NCI-H2081 (cell line): Measurements from ENCODE around the gene PUDP.
"Not testable (repeated sequence)": the region's sequence is repeated elsewhere in the genome, so short reads cannot be mapped to it uniquely, and the experiment has no call there.

Experiments used
- DNase-seq, 2 experiments: peaks; one replicate each; lab custom pipeline; 2025; lab: John Stamatoyannopoulos, UW

PUDP gene

GRCh38 chrX:7028246-7028645 is 119.7 kb downstream of the PUDP start:
- no peak for DNase-seq

GRCh38 chrX:7027071-7027470 is 120.9 kb downstream of the PUDP start:
- peak; percentile 18 to 63 for DNase-seq

GRCh38 chrX:7026365-7026764 is 121.6 kb downstream of the PUDP start:
- DNase-seq = not testable (repeated sequence)

GRCh38 chrX:7025471-7025870 is 122.5 kb downstream of the PUDP start:
- no peak for DNase-seq

- DNase-seq = no peak
Measured at GRCh38 chrX:7024850-7025249, 123.1 kb downstream of the PUDP start.

- not testable (repeated sequence) for DNase-seq
Measured at GRCh38 chrX:7022996-7023395, 125.0 kb downstream of the PUDP start.

GRCh38 chrX:7021991-7022390 is 126.0 kb downstream of the PUDP start:
- DNase-seq = no peak

- DNase-seq = no peak
Measured at GRCh38 chrX:7019555-7019954, 128.4 kb downstream of the PUDP start.

GRCh38 chrX:7012262-7012834 is 135.6 kb downstream of the PUDP start:
- DNase-seq = not testable (repeated sequence)

- DNase-seq = not testable (repeated sequence)
Measured at GRCh38 chrX:7010897-7011296, 137.1 kb downstream of the PUDP start.

- not testable (repeated sequence) for DNase-seq
Measured at GRCh38 chrX:7007328-7007727, 140.6 kb downstream of the PUDP start.
